NCI-H1930 (cell line): ENCODE measurements around the gene SPTAN1.
"Not testable (repeated sequence)": the region's sequence is repeated elsewhere in the genome, so short reads cannot be mapped to it uniquely, and the experiment has no call there.

Source experiments
- DNase-seq, 2 experiments: peaks; one replicate each; lab custom pipeline; 2025; lab: John Stamatoyannopoulos, UW

Gene SPTAN1

DNA sequence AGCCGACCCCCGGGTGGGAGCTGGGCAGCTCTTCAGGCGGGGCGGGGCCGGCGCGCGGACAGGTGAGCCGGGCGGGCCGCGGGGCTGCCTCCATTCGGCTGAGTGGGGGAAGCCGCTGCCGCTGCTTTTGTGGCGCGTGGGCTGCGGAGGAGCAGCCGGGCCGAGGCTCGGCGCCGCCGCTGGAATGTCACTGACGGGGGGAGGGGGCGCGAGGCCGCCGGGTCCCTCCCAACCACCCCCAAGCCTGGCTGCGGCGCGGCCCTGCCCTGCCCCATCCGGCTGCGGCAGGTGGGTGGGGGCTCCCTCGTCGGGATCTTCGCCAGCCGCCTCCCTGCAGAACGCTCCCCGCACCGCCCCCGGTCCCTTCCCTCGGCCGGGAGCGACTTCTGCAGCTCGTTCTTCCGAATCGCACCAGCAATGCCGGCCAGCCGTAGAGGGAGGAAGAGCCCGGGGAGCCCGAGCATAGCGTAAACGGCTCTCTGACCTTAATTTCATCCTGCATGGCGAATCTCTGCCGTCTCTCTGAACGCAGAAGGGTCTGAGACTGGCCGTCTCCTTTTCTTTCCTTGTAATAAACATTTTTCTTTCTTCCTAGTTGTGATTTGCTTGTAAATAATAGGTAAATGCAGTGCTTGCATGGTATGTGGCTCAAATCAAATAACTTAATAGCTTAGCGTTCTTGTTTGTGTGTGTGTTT, 505 bp downstream of the SPTAN1 start:
- DNase-seq, result peak in 1 of 2 experiments; percentile 56

DNA sequence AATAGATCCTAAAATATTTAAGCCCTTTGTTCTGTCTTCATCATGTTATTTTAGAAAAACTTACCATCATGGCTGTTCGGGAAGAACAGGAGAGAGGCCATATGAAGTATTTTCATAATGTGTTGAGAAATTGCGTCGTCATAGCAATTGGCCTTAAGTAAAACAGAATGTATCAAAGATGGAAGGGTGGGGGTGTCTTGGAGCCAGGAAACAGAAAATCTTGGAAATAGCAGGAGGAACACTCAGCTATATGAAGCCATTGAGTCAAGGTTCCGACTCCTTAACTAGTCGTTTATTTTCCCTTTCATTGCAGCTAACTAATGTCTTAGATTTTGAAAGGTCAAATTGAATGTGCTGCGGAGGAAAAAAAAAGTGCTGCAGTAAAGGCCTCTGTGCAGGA, 1.3 kb downstream of the SPTAN1 start:
- no peak for DNase-seq

GRCh38 chr9:128554155-128554862, 1.9 kb downstream of the SPTAN1 start:
- no peak for DNase-seq

GRCh38 chr9:128555180-128555721, 2.9 kb downstream of the SPTAN1 start:
- no peak for DNase-seq

GRCh38 chr9:128556276-128556675, 3.9 kb downstream of the SPTAN1 start:
- DNase-seq, result no peak

DNA sequence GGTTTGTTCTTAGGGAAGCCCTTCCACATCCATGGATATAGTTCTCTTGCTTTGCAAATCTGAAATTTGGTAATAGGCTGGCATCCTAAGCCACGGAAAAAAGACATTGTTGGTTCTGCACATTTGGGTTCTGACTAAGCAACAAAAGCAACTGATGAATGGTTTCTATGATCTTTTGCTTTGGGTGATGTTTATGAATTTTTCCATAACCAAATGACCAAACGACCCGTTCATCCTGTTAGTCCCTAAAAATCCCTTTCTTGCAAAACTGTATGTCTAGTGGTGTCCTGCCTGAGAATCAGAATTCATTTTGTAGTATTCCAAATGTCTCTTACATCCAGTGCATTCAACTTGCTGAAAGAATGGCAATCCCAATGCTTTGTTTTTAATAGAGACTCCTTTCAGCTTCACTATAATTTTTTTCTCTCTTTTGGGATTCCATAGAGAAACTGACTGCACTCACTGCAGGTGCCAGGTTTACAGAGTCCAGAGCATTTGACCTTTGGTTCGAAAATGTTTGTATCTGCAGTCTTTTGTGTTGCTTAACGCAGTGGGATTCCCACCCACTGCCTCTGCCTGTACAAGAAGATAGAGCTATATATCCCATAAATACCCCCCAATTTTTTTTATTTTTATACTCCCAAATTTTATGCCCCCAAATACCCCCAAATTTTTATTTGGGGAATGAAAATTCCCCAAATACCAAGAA, 4.7 kb downstream of the SPTAN1 start:
- DNase-seq, result no peak

DNA sequence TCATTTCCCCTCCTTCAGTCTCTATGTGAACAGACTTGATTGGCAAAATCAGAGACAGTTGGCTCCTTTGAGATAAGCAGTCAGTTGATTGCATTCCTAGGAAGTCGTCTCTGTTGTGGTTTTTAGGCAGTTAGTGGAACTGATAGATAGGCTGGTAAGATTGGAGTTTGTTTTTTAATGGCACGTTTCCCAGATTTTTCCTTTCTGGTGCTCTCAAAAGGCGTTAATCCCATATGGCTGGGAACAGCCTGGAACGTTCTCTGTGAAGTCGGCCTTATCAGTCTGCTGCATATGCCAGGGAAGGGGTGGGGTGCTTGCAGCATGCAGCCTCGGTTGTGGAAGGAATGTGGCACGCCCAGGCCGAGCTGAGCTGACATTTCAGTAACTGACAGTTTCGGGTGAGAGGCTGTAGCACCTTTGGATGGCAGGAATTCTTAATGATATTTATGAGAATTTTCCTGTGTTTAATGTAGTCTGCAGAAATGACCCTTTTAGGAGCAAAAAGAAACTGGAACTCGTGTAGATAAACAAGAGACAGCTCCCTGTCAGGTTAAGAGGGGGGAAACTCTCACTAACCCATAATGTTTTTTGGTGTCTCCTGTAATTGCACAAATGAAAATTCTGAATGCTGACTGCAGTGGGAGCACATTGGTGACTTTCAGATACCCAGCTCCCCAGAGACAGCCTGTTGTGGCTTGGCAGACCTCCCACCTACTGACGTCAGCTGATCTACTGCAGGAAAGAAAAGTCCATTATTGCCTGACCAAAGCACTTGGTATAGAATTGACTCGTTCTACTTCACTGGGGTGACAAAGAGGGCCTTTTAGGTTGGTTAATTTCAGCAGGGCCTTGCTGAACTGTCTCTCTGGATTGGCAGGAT, 6.3 kb downstream of the SPTAN1 start:
- no peak for DNase-seq

- no peak for DNase-seq
These were observed 13.2 kb downstream of the SPTAN1 start for GRCh38 chr9:128565578-128565977.

- DNase-seq, result no peak
These were observed 16.2 kb downstream of the SPTAN1 start for GRCh38 chr9:128568470-128569078.

GRCh38 chr9:128575469-128575868, 23.1 kb downstream of the SPTAN1 start:
- no peak for DNase-seq

DNA sequence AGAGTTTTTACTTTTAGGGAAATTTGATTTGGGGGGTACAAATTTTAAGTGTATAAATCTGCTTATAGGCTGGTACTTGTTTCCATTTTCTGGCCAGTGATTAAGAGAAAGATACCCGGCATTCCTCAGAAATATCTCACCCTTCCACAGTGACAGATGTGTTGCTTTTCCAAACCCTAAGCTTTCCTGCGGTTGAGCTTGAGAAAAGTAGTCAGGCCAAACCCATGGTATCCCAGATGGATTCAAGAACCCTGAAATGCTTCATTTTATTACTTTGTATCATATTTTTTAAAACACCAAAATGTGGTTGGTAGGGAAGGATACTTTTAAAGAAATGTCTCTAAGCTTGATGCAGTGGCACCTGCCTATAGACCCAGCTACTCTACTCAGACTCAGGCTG, 23.5 kb downstream of the SPTAN1 start:
- no peak for DNase-seq

- no peak for DNase-seq
These were observed 24.8 kb downstream of the SPTAN1 start for GRCh38 chr9:128577206-128577605.

DNA sequence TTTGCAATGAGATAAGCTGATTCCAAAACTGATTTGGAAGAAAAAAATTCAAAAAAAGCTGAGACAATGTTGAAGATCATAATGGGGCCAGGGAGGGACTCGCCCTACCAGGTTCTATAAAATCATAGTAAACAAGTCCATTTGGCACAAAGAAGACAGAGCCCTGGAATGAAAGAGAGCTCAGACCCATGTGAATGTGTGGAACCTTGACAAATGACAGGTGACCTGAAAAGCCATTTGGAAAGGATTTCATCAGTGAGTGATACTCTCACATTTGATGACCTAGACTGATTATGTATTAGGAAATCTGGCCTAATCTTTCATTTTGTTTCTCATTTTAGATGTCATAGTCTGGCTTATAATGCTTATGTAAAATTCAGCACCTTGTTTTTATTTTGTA, 26.8 kb downstream of the SPTAN1 start:
- DNase-seq, result no peak

- no peak for DNase-seq
These were observed 28.3 kb downstream of the SPTAN1 start for GRCh38 chr9:128580731-128581130.

GRCh38 chr9:128585155-128585554, 32.8 kb downstream of the SPTAN1 start:
- not testable (repeated sequence) for DNase-seq

DNA sequence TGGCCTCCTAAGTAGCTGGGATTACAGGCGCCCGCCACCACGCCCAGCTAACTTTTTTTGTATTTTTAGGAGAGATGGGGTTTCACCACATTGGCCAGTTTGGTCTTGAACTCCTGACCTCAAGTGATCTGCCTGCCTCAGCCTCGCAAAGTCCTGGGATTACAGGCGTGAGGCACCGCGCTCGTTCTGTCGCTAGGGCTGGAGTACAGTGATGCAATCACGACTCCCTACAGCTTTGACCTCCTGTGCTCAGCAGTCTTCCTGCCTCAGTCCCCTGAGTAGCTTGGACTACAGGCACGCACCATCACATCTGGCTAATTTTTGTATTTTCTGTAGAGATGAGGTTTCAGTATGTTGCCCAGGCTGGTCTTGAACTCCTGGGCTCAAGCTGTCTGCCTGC, 34.5 kb downstream of the SPTAN1 start:
- not testable (repeated sequence) for DNase-seq

DNA sequence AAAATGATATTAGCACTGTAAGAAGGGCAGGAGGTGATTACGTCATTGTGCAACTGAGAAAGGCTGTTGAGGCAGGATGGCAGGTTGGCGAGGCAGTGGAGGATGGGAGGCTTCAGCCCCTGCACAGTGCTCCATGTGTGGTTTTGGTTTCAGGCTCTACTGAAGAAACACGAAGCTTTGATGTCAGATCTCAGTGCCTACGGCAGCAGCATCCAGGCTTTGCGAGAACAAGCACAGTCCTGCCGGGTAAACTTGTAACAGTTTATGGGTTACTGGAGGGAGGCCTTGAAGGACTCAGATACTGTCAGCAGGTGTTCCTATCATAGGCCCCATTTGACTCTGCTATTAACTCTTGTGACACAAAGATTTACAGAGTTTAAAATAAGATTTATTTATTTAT, 35.1 kb downstream of the SPTAN1 start:
- no peak for DNase-seq

DNA sequence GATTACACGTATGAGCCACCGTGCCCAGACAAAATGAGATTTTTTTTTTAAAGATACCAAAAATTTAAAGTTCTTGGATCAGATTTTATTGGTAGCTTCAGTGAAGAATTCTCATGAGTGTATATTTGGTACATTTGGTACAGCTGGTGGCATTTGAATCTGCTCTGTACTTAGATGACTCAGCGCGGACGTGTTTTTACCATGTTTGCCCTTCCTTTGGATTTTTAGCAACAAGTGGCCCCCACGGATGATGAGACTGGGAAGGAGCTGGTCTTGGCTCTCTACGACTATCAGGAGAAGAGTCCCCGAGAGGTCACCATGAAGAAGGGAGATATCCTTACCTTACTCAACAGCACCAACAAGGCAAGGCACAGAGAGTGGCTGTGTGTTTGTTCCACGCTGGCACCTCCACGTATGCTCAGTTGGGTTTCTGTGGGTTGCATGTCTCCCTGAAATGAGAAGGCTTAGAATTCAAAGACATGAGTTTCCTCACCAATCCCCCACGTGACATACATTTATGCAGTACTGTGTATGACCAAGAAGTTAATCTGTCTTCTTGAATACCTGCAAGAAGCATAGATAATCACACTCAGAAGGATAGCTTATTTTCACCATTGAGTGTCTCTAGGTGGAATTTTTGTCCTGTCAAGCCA, 36.3 kb downstream of the SPTAN1 start:
- no peak for DNase-seq

GRCh38 chr9:128593039-128593438, 40.7 kb downstream of the SPTAN1 start:
- DNase-seq, result no peak

GRCh38 chr9:128593856-128594255, 41.5 kb downstream of the SPTAN1 start:
- DNase-seq, result no peak

DNA sequence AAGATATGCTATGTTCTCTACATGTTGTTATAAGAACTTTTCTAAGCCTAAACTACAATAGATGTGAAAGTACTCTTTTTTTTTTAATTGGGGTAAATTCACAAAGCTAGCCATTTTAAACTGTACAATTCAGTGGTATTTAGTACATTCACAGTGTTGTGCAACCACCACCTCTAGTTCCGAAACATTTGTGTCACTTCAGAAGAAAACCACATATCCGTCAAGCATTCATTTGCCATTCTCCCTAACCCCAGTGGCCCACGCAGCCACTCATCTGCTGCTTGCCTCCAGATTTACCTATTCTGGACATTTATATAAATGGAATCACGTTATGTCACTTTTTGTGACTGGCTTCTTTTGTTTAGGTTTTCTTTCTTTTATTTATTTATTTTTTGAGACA, 43.1 kb downstream of the SPTAN1 start:
- no peak for DNase-seq
